C4-2B (cell line): ENCODE results near the gene SPPL2B.

Source experiments
- ZFX ChIP-seq: fragments of 450-650 bp; IDR thresholded peaks from 2 replicates; pipeline ENCODE4 v1.6.1; 2017
- TF ChIP-seq, protein P1 (sequence below): fragments of 450-650 bp; conservative IDR thresholded peaks from 2 replicates; pipeline ENCODE4 v1.5.1; 2017; ENCODE audit warnings: mild to moderate bottlenecking

DNA sequence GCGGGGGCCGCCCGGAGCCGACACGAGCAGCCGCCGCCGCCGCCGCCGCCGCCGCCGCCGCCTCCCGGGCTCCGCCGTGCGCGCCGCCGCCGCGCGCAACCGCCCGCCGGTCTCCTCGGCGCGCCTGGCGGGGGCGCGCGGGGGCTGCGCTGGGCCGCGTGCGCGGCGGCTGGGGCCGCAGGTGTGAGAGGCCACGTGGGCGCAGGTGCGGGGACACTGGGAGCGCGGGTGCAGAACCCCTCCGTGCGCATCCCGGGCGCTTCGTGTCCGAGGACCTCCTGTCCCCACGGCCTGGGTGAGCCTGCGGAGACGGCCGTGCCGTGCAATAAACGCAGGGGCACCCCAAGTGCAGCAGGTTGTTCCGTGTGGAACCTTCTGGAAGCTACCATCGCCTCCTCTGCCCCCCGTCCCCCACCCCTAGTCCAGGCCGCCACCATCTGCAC, 20.3 kb upstream of the SPPL2B start, which contains the start of gene LINGO3:
- TF ChIP-seq, protein P1, sequence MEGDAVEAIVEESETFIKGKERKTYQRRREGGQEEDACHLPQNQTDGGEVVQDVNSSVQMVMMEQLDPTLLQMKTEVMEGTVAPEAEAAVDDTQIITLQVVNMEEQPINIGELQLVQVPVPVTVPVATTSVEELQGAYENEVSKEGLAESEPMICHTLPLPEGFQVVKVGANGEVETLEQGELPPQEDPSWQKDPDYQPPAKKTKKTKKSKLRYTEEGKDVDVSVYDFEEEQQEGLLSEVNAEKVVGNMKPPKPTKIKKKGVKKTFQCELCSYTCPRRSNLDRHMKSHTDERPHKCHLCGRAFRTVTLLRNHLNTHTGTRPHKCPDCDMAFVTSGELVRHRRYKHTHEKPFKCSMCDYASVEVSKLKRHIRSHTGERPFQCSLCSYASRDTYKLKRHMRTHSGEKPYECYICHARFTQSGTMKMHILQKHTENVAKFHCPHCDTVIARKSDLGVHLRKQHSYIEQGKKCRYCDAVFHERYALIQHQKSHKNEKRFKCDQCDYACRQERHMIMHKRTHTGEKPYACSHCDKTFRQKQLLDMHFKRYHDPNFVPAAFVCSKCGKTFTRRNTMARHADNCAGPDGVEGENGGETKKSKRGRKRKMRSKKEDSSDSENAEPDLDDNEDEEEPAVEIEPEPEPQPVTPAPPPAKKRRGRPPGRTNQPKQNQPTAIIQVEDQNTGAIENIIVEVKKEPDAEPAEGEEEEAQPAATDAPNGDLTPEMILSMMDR = no peak
- no peak for TF ChIP-seq ZFX
